ENCODE data around the gene ZNF74.
"Not testable (repeated sequence)": the region's sequence is repeated elsewhere in the genome, so short reads cannot be mapped to it uniquely, and the experiment has no call there.

The ZNF74 gene

GRCh38 chr22:20362403-20362802 lies 31.5 kb upstream of the ZNF74 start:
- H3K36me3 ChIP-seq; H3K27me3 ChIP-seq (ENCODE audit: insufficient read depth, low read depth, severe bottlenecking); H3K4me3 ChIP-seq (ENCODE audit: low read depth, low read length); H3K9me3 ChIP-seq (ENCODE audit: severe bottlenecking); DNase-seq; H3K27ac ChIP-seq: not testable (repeated sequence)

- H3K4me3 ChIP-seq (ENCODE audit: low read depth, low read length); H3K27ac ChIP-seq; H3K9me3 ChIP-seq (ENCODE audit: severe bottlenecking); DNase-seq; H3K36me3 ChIP-seq; H3K27me3 ChIP-seq (ENCODE audit: insufficient read depth, low read depth, severe bottlenecking): not testable (repeated sequence)
These were observed 29.4 kb upstream of the ZNF74 start for GRCh38 chr22:20364335-20365260.

DNA sequence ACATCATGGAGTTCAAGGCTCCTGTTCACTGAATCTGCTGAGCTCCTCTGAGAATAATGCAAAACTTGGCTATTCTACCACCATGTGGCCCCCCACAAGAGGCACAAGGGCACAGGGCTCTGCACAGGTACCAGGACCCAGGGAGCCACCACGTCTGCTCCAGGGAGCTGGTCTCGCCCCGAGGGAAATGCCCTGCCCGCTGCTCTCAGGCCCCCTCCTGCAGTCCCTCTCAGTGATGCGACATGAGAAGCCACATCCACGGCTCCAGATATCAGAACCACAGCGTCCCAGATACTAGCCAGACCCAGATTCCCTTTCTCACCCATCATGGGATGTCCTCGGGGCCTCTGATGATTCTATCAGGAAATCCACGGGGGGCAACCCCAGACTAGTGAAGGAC lies 27.1 kb upstream of the ZNF74 start:
- not testable (repeated sequence) for H3K27ac ChIP-seq; H3K36me3 ChIP-seq; H3K4me3 ChIP-seq (ENCODE audit: low read depth, low read length); H3K9me3 ChIP-seq (ENCODE audit: severe bottlenecking); DNase-seq; H3K27me3 ChIP-seq (ENCODE audit: insufficient read depth, low read depth, severe bottlenecking)

DNA sequence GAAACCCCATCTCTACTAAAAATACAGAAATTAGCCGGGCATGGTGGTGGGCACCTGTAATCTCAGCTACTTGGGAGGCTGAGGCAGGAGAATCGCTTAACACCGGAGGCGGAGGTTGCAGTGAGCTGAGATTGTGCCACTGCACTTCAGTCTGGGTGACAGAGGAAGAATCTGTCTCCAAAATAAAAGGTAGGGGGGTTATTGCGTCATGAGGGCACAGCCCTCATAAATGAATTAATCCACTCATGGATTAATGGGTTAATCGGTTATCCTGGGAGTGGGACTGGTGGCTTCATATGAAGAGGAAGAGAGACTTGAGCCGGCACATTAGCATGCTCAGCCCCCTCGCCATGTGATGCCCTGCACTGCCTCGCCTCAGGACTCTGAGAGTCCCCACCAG lies 25.1 kb upstream of the ZNF74 start:
- not testable (repeated sequence) for H3K27me3 ChIP-seq (ENCODE audit: insufficient read depth, low read depth, severe bottlenecking); H3K27ac ChIP-seq; DNase-seq; H3K9me3 ChIP-seq (ENCODE audit: severe bottlenecking); H3K4me3 ChIP-seq (ENCODE audit: low read depth, low read length); H3K36me3 ChIP-seq

GRCh38 chr22:20371687-20372086 lies 22.3 kb upstream of the ZNF74 start:
- not testable (repeated sequence) for H3K36me3 ChIP-seq; H3K4me3 ChIP-seq (ENCODE audit: low read depth, low read length); H3K27me3 ChIP-seq (ENCODE audit: insufficient read depth, low read depth, severe bottlenecking); DNase-seq; H3K9me3 ChIP-seq (ENCODE audit: severe bottlenecking); H3K27ac ChIP-seq

DNA sequence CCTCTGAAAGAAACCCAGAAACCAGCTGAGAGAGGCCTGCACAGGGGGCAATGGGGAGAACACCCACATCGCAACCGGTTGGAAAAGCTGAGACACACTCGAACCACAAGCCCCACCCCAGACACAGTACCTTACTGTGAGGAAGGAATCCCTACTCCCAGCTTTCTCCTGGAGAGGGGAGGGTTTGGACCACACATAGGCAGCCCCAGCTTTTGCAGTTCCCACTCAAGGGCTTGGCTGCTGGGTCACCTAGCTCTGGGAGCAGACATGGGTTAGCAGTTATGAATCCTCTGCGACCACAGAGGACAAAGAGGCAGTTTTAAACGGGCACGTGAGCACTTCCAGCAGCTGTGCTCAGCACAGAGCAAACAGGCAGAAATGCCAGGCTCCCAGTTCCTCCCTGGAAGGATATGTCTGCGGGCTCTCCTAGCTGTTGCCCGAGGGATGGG lies 21.5 kb upstream of the ZNF74 start:
- H3K27ac ChIP-seq; H3K9me3 ChIP-seq (ENCODE audit: severe bottlenecking); DNase-seq; H3K36me3 ChIP-seq; H3K4me3 ChIP-seq (ENCODE audit: low read depth, low read length); H3K27me3 ChIP-seq (ENCODE audit: insufficient read depth, low read depth, severe bottlenecking): not testable (repeated sequence)

DNA sequence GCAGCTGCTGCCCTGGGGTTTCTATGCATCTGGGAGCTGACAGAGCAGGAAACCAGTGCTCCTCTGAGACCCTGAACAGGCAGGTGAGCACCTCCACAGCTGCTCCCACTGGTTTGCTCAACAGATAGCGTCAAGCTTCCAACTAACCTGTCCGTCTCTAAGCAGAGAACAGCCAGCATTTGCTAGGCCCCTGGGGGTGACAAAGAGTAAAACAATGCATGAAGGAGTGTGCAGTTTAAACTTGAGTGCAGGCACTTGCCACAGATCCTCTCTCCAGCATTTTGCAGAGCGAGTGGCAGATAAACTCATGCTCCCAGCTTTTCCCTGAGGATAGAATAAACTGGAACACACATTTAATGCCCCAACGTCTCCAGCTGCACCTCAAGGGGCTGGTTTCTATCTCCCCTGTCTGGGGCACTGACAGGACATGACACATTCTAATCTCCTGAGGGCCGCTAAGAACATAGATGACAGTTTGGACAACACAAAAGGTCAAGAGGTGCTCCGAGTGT lies 20.7 kb upstream of the ZNF74 start:
- H3K27me3 ChIP-seq (ENCODE audit: insufficient read depth, low read depth, severe bottlenecking); H3K4me3 ChIP-seq (ENCODE audit: low read depth, low read length); H3K36me3 ChIP-seq; H3K9me3 ChIP-seq (ENCODE audit: severe bottlenecking); H3K27ac ChIP-seq; DNase-seq: not testable (repeated sequence)

GRCh38 chr22:20374130-20374529 lies 19.8 kb upstream of the ZNF74 start:
- not testable (repeated sequence) for H3K4me3 ChIP-seq (ENCODE audit: low read depth, low read length); H3K36me3 ChIP-seq; DNase-seq; H3K9me3 ChIP-seq (ENCODE audit: severe bottlenecking); H3K27me3 ChIP-seq (ENCODE audit: insufficient read depth, low read depth, severe bottlenecking); H3K27ac ChIP-seq

GRCh38 chr22:20376281-20376680 lies 17.7 kb upstream of the ZNF74 start:
- not testable (repeated sequence) for H3K9me3 ChIP-seq (ENCODE audit: severe bottlenecking); H3K27me3 ChIP-seq (ENCODE audit: insufficient read depth, low read depth, severe bottlenecking); H3K36me3 ChIP-seq; H3K4me3 ChIP-seq (ENCODE audit: low read depth, low read length); H3K27ac ChIP-seq; DNase-seq

DNA sequence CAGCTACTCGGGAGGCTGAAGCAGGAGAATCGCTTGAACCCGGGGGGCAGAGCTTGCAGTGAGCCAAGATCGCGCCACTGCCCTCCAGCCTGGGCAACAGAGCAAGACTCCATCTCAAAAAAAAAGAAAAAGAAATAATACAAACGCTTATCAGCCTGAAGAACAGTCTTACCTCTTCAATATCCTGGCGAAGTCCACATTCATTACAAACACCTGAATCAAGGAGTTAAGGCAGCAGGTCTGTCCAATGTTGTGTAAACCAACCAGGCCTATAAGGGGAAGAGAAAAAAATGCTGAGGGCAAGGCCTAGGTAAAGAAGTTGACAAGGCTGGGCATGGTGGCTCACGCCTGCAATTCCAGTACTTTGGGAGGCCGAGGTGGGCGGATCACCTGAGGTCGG lies 17.0 kb upstream of the ZNF74 start:
- H3K9me3 ChIP-seq (ENCODE audit: severe bottlenecking); H3K36me3 ChIP-seq; DNase-seq; H3K27ac ChIP-seq; H3K27me3 ChIP-seq (ENCODE audit: insufficient read depth, low read depth, severe bottlenecking); H3K4me3 ChIP-seq (ENCODE audit: low read depth, low read length): not testable (repeated sequence)

DNA sequence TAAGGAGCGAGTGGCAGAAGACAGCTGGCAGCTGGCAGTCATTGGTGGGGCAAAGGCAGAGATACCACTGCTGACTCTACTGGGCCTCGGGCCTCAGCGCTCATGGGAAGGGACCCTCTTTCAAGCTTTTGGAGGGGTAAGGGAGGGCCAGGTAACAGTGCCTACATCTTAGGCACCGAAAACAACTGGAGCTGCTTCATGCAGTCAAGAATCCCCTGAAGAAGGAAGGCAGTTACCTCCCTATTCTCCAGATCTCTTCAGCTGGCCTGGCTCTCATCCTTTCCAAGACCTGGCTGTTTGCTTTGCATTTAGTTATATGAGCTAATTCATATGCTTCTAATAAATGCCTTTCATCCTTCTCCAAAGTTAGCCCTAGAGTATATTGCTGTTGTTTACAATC lies 15.8 kb upstream of the ZNF74 start:
- Histone ChIP-seq H3K9me3 (ENCODE audit: severe bottlenecking) (no peaks in the 10 kb centered on the region), H3K27me3 (ENCODE audit: insufficient read depth, low read depth, severe bottlenecking) (no peaks in the 10 kb centered on the region), H3K36me3 (no peaks in the 10 kb centered on the region), H3K4me3 (ENCODE audit: low read depth, low read length) (no peak overlapping the region), H3K27ac (no peak overlapping the region)
- DNase-seq = no peak
- TF ChIP-seq, protein P1, sequence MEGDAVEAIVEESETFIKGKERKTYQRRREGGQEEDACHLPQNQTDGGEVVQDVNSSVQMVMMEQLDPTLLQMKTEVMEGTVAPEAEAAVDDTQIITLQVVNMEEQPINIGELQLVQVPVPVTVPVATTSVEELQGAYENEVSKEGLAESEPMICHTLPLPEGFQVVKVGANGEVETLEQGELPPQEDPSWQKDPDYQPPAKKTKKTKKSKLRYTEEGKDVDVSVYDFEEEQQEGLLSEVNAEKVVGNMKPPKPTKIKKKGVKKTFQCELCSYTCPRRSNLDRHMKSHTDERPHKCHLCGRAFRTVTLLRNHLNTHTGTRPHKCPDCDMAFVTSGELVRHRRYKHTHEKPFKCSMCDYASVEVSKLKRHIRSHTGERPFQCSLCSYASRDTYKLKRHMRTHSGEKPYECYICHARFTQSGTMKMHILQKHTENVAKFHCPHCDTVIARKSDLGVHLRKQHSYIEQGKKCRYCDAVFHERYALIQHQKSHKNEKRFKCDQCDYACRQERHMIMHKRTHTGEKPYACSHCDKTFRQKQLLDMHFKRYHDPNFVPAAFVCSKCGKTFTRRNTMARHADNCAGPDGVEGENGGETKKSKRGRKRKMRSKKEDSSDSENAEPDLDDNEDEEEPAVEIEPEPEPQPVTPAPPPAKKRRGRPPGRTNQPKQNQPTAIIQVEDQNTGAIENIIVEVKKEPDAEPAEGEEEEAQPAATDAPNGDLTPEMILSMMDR (IDR thresholded peaks at IDR 0.05; ENCODE audit: low read depth, low read length) = no peak

DNA sequence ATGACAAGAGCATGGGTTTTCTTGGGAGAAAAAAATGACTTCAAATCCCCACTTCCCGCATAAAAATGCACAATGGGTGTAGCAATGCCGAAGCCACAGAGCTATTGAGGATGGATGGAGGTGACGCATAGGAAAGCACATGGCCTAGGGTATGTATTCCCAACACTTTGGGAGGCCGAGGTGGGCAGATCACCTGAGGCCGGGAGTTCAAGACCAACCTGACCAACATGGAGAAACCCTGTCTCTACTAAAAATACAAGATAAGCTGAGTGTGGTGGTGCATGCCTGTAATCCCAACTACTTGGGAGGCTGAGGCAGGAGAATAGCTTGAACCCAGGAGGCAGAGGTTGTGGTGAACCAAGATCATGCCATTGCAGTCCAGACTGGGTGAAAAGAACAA lies 15.3 kb upstream of the ZNF74 start:
- not testable (repeated sequence) for H3K27me3 ChIP-seq (ENCODE audit: insufficient read depth, low read depth, severe bottlenecking); H3K36me3 ChIP-seq; H3K9me3 ChIP-seq (ENCODE audit: severe bottlenecking); DNase-seq; H3K4me3 ChIP-seq (ENCODE audit: low read depth, low read length); H3K27ac ChIP-seq

Measured in WERI-Rb-1 (cell line).